ENCODE data around the gene SLX4. TPM values are rescaled to one million over a fixed set of nuclear protein-coding genes. Genes with fewer than 3 reads are reported as not detected.

SLX4 gene
- total RNA-seq, 1 experiment from 2014 or later = 5.1 TPM

- no peaks in the 10 kb centered on the region for H3K9me2 ChIP-seq (replicated peaks; ENCODE audit: low read length)
- no peaks in the 10 kb centered on the region for H3K9me3 ChIP-seq (ENCODE audit: low read length)
- no peaks in the 10 kb centered on the region for H3K4me1 ChIP-seq (ENCODE audit: insufficient read depth, low read length)
- H3K4me3 ChIP-seq (ENCODE audit: low read length) = no peak overlapping the region
- no peaks in the 10 kb centered on the region for H3F3A ChIP-seq (ENCODE audit: low read length, unreplicated experiment)
- no peaks in the 10 kb centered on the region for H3K27me3 ChIP-seq (ENCODE audit: low read length)
- no peak overlapping the region for H3K9ac ChIP-seq (ENCODE audit: low read length)
- H3K79me2 ChIP-seq (ENCODE audit: low read length) = no peaks in the 10 kb centered on the region
- TF ChIP-seq EZH2 (IDR thresholded peaks at IDR 0.05; ENCODE audit: low read length, unreplicated experiment) = no peak
- no peak for TF ChIP-seq CTCF (conservative IDR thresholded peaks at IDR 0.05; ENCODE audit: low read depth, low read length)
- BruUV-seq (replicated peaks) = no TSS peak
- no peaks in the 10 kb centered on the region for H3K36me3 ChIP-seq (ENCODE audit: low read depth, low read length)
- no peak for DNase-seq
- CTCF ChIA-PET = no interaction called here
- H3K4me2 ChIP-seq (ENCODE audit: low read length) = no peak overlapping the region
- no peak overlapping the region for H2AFZ ChIP-seq (ENCODE audit: low read length)
- no peak overlapping the region for H3K27ac ChIP-seq (ENCODE audit: low read length)
- intact Hi-C loops (cut with micrococcal nuclease) = no loop called here
- ATAC-seq = no peak
- no peaks in the 10 kb centered on the region for H4K20me1 ChIP-seq (ENCODE audit: low read length)
- POLR2A ChIA-PET (ENCODE audit: unreplicated experiment) = interaction anchor here (0.6 kb wide), 1 partner anchor 31 kb away, joined by 3 read pairs; no protein-coding TSS in a partner anchor
These were observed 40.9 kb downstream of the SLX4 start for GRCh38 chr16:3570420-3571062.

GRCh38 chr16:3569851-3570250, 41.6 kb downstream of the SLX4 start:
- intact Hi-C loops (cut with micrococcal nuclease) = no loop called here
- no peaks in the 10 kb centered on the region for H3F3A ChIP-seq (ENCODE audit: low read length, unreplicated experiment)
- H3K79me2 ChIP-seq (ENCODE audit: low read length) = no peaks in the 10 kb centered on the region
- H3K9ac ChIP-seq (ENCODE audit: low read length) = no peak overlapping the region
- no peaks in the 10 kb centered on the region for H3K27me3 ChIP-seq (ENCODE audit: low read length)
- BruUV-seq (replicated peaks) = no TSS peak
- CTCF ChIA-PET = no interaction called here
- DNase-seq (no peak), ATAC-seq (no peak)
- H3K4me3 ChIP-seq (ENCODE audit: low read length) = no peak overlapping the region
- no peak for TF ChIP-seq EZH2 (IDR thresholded peaks at IDR 0.05; ENCODE audit: low read length, unreplicated experiment)
- TF ChIP-seq CTCF (conservative IDR thresholded peaks at IDR 0.05; ENCODE audit: low read depth, low read length) = no peak
- no peak for TF ChIP-seq EZH2phosphoT487 (IDR thresholded peaks at IDR 0.05; ENCODE audit: borderline replicate concordance, low read length)
- POLR2A ChIA-PET (ENCODE audit: unreplicated experiment) = no interaction called here
- H3K9me2 ChIP-seq (replicated peaks; ENCODE audit: low read length) = no peaks in the 10 kb centered on the region
- no peak overlapping the region for H3K4me2 ChIP-seq (ENCODE audit: low read length)
- no peak overlapping the region for H2AFZ ChIP-seq (ENCODE audit: low read length)
- no peaks in the 10 kb centered on the region for H4K20me1 ChIP-seq (ENCODE audit: low read length)
- H3K36me3 ChIP-seq (ENCODE audit: low read depth, low read length) = no peaks in the 10 kb centered on the region
- no peaks in the 10 kb centered on the region for H3K9me3 ChIP-seq (ENCODE audit: low read length)
- H3K4me1 ChIP-seq (ENCODE audit: insufficient read depth, low read length) = no peaks in the 10 kb centered on the region
- no peak overlapping the region for H3K27ac ChIP-seq (ENCODE audit: low read length)

GRCh38 chr16:3566990-3567389, 44.4 kb downstream of the SLX4 start:
- Histone ChIP-seq H3K9me2 (replicated peaks; ENCODE audit: low read length) (no peaks in the 10 kb centered on the region), H3K9ac (ENCODE audit: low read length) (no peak overlapping the region), H3F3A (ENCODE audit: low read length, unreplicated experiment) (no peaks in the 10 kb centered on the region), H3K9me3 (ENCODE audit: low read length) (no peaks in the 10 kb centered on the region), H3K79me2 (ENCODE audit: low read length) (no peaks in the 10 kb centered on the region), H3K27me3 (ENCODE audit: low read length) (no peaks in the 10 kb centered on the region), H3K4me3 (ENCODE audit: low read length) (no peak overlapping the region), H3K27ac (ENCODE audit: low read length) (no peak overlapping the region), H4K20me1 (ENCODE audit: low read length) (no peaks in the 10 kb centered on the region), H3K4me1 (ENCODE audit: insufficient read depth, low read length) (no peaks in the 10 kb centered on the region), H3K4me2 (ENCODE audit: low read length) (no peak overlapping the region), H3K36me3 (ENCODE audit: low read depth, low read length) (no peaks in the 10 kb centered on the region), H2AFZ (ENCODE audit: low read length) (no peak overlapping the region)
- intact Hi-C loops (cut with micrococcal nuclease) = no loop called here
- no peak for TF ChIP-seq CTCF (conservative IDR thresholded peaks at IDR 0.05; ENCODE audit: low read depth, low read length)
- TF ChIP-seq EZH2 (IDR thresholded peaks at IDR 0.05; ENCODE audit: low read length, unreplicated experiment) = no peak
- TF ChIP-seq EZH2phosphoT487 (IDR thresholded peaks at IDR 0.05; ENCODE audit: borderline replicate concordance, low read length) = no peak
- ChIA-PET POLR2A (ENCODE audit: unreplicated experiment) (no interaction called here), CTCF (no interaction called here)
- DNase-seq (no peak), ATAC-seq (no peak)
- no TSS peak for BruUV-seq (replicated peaks)

All from PC-3 (cell line).